ENCODE results near the gene SLC22A17.
"Not testable (repeated sequence)": the region's sequence is repeated elsewhere in the genome, so short reads cannot be mapped to it uniquely, and the experiment has no call there.

The SLC22A17 gene

DNA sequence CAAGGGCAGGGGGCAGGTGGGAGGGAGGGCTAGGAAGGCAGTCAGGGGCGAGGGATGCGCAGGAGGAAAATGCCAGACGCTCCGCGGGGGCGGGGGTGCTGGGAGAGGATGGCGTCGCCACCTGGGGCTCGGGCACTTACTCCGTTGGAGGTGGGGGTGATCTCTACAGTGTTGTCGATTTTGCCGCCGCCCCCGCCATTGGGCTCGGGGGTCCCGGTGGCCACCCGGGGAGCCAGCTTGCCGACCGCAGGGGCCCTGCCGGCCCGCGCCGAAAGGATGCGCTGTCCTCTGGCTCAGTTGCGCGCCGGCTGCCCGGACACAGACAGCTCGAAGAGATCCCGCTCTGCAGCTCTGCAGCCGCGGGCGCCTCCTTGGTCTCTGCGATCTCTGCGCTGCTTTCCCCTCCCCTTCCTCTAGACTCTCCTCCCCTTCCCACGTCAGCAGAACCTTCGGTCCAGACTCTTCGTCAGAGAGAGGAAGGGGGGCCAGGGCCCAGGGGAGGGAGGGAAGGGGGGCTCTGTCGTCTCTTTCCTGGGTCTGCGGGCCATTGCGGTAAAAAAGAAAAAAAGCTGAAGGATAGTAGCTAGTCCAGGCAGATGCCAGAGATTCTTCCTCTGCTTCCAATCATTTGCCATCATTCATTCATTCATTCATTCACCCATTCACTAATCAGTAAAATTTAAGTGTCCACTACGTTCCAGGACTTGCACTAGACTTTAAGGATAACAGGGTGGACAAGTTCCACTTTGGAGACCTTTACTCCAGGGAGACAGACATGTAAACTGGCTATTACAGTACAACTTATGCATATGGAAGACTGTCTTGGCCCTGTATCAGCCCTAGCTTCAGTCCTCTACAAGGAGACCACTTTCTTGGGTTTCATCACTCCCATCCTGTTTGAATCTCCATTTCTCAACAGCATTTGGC lies at the start of gene SLC22A17:
SLC22A17 (minus strand) TSS at position 382 of the 927 bp plus-strand sequence.
- peak; percentile 61 to 80 for DNase-seq

DNA sequence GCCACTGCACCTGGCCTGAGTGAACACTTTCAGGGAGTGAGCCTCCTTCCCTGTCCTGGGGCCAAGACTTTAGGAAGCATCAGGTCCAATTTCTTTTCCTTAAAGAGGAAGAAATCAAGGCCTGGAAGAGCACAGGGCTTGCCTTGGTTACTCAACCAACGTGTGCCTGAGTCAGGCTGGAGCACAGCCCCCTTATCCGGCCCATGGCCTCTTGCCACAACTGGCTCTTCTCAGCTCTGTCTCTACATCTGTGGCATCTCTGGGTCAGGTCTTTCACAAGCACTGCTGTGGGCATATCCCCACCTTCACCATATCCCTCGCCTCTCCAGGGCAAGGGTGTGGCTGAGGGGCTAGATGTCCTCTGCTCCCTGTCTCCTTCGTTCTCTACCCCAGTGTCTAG lies 48.6 kb upstream of the SLC22A17 start:
- DNase-seq: no peak

DNA sequence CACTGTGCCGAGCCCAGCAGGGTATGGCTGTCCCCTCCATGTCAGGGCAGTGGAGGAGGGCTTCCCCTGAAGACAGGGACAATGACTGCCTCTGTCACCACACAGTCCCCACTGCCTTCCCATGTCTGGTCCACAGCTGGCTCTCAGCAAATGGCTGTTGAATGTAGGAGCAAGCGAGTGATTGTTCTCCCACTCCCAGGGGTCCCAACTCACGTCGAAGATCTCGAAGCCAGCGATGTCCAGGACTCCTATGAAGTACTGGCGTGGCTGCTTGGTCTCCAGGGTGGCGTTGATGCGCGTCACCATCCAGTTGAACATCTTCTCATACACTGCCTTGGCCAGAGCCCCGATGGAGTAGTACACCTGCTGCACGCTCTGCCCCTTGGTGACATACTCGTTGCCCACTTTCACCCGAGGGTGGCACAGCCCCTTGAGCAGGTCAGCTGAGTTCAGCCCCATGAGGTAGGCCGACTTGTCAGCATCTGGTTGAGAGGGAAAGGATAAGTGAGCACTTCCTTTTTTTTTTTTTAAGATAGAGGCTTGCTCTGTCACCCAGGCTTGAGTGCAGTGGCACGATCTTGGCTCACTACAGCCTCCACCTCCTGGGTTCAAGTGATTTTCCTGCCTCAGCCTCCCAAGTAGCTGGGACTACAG lies 47.9 kb upstream of the SLC22A17 start:
- DNase-seq: not testable (repeated sequence)

DNA sequence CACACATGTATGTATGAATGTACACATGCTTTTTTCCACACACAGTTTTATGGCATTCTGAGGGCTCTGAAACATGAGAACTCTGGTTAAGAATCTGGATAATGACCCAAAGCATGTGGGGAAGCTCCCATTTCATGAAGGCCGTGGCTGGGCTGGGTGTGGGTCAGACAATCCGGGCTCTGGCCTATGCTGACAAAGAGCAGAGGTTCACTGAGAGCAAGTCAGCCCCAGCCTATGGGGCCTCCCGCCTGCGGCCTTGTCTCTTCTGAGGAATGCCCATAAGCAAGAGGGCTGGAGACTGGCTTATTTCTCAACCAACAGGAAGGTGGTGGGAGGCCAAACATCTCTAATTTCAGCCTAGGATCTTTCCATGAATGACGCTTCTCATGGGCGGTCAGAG lies 46.9 kb upstream of the SLC22A17 start:
- no peak for DNase-seq

DNA sequence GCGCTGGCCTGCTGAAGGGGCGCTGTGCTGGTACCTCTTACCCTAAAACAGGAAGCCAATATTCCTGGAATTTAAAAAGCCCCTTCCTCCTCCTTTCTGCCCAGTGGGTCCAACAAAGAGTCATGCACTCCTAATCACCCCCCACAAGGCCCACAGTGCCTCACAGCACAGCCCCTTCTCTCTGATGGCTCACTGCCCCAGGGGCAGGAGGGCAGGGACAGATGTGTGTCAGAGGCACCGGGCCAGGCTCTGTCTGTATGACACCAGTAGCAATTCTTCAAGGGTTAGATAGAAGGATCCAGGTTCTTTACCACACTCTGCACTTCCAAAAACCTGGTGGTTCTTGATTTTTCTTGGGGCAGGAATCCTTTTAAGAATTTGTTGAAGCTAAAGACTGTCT lies 46.4 kb upstream of the SLC22A17 start:
- no peak for DNase-seq

DNA sequence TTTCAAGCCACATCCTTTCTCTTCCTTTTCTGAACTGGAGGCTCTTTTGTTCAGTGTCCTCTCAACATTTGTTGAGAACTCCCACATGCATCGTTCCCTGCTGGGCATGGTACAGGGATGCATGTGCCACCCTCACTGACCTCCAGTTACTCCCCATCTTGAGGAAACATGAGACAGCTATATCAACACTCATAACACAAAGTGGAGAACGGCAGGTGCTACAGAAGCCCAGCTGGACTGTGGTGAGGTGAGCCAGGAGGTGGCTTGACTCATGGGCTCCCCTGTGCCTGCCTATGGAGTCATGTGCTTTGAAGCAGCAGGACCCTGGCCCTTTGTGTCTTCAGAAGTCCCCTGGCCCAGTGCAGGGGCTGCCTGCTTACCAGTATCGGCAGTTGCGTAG lies 45.7 kb upstream of the SLC22A17 start:
- no peak for DNase-seq

DNA sequence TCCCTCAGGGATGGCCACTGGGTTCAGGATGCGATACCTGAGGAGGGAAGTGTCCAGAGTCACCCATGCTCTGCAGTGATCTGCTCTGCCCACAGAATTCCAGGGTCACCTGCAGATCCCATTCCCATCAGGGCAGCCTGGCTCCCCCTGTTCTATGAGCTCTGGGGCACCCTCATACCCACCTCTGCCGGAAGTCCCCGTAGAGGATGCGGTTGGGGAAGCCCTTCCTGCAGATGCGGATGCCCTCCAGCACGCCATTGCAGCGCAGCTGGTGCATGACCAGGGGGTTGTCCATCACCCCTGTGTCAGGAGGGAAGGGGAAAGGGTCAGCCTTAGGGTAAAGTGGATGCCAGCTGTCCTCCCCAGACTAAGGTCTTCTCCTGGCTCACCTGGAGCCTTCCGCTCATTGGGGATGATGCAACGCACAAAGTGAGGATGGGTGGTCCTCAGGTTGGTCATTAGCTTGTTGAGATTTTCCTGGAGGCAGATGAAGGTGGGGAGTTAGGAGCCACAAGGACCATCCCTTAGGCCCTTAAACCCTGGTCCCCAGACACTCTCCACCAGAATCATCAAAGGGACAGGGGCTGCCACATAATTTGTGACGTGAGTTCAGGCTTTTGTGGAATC lies 44.2 kb upstream of the SLC22A17 start:
- DNase-seq: no peak

DNA sequence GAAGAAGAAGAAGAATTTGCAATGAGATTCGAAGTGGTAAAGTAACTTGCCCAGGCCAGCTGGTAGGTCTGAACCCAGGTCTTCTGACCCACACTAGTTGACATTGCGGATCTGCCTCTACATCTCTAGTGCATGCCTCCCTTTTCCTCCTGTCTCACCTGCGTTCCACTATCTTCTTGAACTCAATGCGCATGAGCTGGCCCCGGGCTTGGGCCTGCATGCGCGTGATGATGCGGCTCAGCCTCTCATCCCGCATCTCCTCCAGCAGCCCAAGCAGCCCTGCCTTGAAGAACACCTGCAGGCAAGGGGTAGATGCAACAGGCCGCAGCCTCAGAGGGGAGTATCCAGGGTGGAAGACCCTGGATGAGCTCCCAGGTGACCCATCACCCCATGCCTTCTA lies 43.4 kb upstream of the SLC22A17 start:
- no peak for DNase-seq

DNA sequence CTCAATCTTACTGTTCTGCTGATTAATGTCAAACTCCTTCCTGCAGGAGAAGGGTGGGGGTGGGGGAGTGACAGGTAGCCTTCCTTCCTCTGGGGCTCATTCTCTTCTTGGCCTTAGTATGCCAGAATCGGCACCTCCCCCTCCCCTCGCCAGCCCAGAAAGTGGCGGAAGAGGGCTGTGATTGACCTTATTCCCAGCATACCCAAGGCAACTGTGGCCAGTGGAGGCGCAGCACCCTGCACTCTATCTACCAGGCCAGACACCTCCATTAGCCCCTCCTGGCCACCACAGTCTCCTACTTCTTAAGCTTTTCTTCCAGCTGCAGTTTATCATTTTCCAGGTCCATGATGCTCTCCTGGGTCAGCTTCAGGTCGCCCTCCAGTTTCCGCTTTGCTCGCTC lies 39.9 kb upstream of the SLC22A17 start:
- no peak for DNase-seq

DNA sequence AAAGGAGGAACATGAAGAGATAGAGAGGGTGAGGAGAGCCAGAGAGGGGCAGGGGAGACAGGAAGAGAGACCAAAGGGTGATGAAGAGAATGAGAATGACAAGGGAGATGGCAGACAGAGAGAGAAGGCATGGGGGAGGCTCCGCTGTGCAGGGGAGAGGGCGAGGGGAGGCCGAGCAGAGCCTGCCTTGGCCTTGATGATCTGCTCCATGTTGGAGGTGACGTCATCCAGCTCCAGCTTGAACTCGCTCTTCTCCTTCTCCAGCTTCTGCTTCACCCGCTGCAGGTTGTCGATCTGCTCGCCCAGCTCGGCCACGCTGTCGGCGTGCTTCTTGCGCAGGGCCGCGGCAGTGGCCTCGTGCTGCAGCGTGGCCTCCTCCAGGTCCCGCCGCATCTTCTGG lies 37.2 kb upstream of the SLC22A17 start:
- not testable (repeated sequence) for DNase-seq

DNA sequence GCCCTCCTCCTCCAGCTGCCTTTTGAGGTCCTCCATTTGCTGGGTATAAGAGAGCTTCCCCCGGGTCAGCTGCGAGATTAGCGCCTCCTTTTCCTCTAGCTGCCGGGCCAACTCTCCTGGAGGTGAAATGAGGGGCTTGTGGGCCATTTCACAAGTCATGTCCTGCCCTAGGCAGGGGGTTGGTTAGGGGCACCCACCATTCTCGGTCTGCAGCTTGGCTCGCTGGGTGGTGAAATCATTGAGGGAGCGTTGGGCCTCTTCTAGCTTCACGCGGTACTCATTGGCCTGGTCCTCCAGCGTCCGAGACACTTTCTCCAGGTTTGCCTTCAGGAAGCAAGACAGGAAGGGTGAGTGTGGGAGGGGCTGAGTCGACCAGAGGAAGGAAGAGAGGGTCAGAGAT lies 36.7 kb upstream of the SLC22A17 start:
- DNase-seq: no peak

DNA sequence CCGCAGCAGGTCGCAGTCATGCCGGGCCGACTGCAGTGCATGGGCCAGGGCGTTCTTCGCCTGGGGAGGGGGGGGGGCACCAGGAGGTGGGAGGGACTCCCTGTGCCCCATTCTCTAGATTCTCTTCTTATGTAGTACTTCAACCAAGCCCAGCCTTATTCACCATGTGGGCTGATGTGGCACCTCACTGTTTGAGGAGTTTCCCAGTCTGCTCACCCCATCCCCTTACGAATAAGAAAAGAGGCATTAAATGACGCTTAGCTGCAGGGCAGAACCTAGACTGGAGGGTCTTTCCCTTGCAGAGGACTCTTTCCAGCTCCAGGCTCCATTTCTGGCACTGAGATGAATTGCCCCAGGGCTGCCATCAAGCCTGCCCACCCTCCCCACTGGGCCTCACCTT lies 36.3 kb upstream of the SLC22A17 start:
- DNase-seq: no peak

DNA sequence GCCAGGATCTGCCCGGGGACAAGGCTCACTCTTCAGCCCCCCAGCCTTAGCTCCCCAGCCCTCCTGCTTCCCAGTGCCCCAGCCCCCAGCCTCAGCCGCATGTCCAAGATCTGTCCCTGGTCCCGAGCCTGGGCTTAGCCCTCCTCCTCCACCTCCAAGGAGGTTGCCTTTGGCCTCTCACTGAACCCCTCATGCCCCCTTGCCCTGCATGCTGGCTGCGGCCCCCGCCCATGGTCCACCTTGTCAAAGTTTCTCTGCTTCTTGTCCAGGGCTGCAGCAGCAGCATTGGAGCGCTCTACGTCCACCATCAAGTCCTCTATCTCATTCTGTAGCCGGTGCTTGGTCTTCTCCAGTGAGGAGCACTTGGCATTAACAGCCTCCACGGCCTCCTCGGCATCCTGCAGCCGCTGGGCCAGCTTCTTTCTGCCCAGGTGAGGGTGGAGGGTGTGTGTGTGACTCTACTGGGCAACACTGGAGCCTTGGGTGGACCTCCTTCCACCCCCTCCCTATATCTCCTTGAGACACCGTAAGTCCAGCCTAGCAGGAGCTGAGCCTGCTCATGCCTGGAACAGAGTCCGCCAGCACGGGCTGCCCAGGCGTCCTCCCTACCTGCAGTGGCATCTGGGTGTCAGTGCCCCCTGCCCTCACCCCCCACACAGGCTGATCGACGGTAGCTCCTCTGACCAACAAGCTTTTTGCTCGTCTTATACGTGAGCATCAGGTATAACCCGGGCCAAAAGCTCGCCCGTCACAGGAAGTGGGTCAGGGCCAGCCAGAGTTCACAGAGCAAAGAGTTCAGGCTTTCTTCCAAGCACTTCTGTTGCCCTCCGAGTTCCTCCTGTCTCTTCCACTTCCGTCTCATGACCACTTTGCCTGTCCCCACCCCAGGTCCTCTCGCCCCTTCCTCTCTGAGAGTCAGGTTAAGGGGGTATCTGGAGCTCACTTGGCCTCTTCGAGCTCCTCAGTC lies 35.5 kb upstream of the SLC22A17 start:
- DNase-seq: no peak

DNA sequence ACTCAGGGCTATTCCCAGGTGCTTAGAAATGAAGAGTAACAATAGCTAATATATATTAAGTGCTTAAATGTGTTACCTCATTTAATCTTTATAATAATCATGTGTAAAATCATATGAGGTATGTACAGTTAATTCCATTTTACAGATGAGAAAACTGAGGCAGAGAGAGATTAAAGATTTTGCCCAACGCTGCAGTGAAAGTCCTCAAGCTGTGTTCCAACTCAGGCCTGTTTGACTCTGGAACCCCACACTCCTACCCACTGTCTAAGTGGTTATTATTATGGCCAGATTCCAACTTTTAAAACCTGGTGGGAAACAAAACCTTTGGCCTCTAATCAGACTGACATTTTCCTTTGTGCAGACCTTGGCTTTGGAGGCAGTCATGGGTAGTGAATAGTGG lies 34.3 kb upstream of the SLC22A17 start:
- no peak for DNase-seq

DNA sequence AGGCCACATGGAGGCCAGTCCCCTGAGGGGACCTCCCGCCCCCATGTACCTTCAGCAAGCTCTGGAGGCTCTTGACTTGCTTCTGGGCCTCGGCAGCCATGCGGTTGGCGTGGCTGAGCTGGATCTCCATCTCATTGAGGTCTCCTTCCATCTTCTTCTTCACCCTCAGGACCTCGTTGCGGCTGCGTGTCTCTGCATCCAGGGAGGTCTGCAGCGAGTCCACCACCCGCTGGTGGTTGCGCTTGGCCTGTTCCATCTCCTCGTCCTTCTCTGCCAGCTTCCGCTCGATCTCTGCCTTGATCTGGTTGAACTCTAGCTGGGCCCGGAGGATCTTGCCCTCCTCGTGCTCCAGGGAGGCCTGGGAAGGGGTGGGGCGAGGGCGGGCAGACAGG lies 33.6 kb upstream of the SLC22A17 start:
- DNase-seq: not testable (repeated sequence)

DNA sequence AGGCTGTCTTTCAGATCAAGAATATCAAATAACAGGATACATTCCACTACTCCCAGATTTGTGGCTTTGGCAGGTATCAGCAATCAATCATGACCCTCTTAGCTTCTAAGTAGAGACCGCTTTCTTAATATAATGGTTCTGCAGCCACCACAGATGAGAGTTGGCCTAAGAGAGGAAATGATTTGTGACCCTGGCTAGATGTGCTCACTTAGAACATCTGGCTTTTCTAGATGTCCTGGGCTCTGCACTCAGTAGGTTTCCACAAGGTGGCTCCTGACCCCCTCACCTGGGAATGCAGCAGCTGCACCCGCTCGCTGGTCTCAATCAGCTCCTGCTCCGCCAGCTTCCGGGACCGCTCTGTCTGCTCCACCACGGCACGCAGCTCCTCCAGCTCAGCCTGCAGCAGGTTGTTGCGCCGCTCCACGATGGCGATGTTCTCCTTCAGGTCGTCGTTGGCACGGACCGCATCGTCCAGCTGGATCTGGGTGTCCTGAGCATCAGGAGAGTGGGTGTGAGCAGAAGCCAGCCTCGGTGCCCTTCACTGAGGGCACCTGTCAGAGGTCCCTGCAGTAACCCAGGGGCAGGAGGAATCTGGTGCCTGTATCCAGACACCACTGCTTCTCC lies 33.1 kb upstream of the SLC22A17 start:
- DNase-seq: no peak

DNA sequence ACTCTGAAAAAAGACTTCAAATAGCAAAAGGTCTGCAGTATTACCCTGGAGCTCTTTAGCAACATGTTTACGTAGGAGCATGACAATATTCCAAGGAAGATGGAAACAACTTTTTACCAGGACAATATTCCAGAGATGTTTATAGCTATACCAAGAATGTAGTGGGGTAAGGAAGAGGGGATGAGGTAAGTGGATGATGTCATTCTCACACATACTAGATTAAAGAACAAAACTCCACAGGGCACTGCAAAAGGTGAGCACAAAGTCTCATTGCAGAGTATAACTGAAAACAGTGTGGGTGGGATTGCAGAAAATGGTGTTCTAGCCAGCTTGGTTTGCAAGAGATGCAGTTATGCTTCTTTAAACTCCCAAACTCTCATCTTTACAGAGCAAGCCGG lies 32.6 kb upstream of the SLC22A17 start:
- DNase-seq: no peak

DNA sequence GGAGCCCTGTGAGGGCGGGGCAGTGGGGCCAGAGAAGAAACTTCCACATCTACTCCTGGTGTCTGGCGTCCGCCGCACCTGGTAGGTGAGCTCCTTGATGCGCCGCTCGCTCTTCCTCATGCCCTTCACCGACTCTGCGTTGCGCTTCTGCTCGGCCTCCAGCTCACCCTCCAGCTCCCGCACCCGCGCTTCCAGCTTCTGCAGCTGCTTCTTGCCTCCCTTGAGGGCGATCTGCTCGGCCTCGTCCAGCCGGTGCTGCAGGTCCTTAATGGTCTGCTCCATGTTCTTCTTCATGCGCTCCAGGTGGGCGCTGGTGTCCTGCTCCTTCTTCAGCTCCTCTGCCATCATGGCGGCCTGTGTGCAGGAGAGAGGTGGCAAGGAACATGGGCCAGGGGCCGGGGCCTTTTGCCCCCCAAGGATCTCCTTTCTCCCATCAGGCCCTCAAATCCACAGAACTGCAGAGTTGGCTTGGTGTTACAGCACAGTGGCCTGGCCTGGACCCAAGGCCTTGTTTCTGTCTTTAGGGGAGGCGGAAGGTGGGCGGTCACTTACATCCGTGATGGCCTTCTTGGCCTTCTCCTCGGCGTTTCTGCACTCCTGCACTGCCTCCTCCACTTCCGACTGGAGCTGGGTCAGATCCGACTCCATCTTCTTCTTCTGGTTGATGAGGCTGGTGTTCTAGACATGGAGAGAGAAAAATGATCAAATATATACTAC lies 31.8 kb upstream of the SLC22A17 start:
- DNase-seq: no peak

DNA sequence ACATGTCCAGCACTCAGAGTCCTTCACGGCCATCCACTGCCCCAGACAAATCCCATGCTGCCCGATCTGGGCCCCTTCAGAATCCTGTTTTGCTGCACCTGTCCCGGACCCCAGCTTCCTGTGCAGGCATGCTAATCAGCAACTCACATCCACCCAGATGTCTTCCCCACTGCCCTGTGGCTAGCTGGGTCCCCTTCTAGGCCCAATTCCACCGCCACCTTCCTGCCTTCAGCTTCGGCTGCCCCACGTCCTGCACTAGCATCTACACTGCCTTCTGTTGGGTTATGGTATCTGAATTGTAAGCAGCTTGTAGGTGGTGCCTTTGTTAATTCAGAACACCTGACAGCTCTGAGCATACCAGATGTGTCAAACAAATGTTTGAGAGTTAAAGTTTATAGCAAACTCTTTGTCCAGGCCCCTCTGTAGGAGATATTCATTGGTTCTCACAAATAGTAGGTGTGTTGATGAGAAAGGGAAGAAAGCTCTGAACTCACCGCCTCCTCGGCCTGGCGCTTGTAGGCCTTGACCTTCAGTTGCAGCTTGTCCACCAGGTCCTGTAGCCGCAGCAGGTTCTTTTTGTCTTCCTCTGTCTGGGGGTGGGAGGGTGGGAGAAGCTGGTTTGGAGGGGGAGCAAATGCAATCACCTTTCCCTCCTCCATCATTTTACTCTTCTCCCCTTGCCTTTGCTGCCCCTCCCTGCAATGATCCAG lies 30.2 kb upstream of the SLC22A17 start:
- DNase-seq: no peak

DNA sequence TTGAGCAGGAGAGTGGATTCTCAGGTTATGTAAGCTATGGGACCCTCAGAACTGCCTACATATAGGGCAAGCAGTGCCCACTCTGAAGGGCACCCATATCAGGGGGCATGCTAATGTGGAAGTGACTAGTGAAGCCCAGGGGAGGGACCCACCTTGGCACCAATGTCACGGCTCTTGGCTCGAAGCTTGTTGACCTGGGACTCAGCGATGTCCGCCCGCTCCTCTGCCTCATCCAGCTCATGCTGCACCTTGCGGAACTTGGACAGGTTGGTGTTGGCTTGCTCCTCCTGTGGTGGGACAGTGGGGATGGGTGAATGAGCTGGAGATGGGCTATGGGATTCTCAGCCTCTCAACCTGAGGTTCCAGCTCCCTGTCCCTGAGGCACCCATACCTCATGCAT lies 29.6 kb upstream of the SLC22A17 start:
- no peak for DNase-seq

DNA sequence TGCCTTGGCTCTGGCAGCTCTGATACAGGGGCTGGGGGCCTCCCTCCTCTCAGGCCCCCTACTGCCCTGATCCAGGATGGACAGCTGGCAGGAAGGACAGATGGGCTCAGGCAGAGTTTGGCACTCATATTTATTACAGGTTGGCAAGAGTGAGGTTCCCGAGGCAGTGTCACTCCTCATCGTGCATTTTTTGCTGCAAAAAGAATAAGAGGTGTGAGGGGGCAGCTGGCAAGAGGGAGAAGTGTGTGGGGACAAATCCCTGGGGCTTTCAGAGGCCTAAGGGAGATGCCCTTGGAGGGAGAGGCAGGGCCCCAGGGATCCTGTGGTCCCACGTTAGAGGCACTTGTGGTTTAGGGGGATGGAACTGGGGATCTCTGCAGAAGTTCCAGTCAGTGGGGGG lies 29.2 kb upstream of the SLC22A17 start:
- DNase-seq: no peak

All from NCI-H446 (cell line).